ENCODE data around the gene TMC5.

TMC5 gene

GRCh38 chr16:19377864-19378263 lies 39.8 kb upstream of the TMC5 start:
- no CpG with 5 or more reads among the region's 3 CpGs for WGBS (ENCODE audit: extremely low coverage, insufficient coverage, insufficient read length)
- H3K23ac ChIP-seq (ENCODE audit: low read length) = no peak overlapping the region

GRCh38 chr16:19378511-19378910 lies 39.2 kb upstream of the TMC5 start:
- Histone ChIP-seq H3K27ac (ENCODE audit: low read depth, low read length) (no peak overlapping the region), H4K8ac (ENCODE audit: low read depth, low read length) (no peak overlapping the region), H4K12ac (ENCODE audit: low read depth, low read length) (no peak overlapping the region), H2BK5ac (ENCODE audit: low read depth, low read length, poor library complexity) (no peak overlapping the region), H3K14ac (ENCODE audit: low read length) (no peak overlapping the region), H2AFZ (ENCODE audit: insufficient read depth, low read length, poor library complexity) (no peak overlapping the region), H3K79me1 (ENCODE audit: low read length) (no peaks in the 10 kb centered on the region), H3K23ac (ENCODE audit: low read length) (no peak overlapping the region), H2BK12ac (ENCODE audit: low read length) (no peak overlapping the region), H3K4ac (ENCODE audit: low read depth, low read length) (no peak overlapping the region), H3K9me3 (ENCODE audit: insufficient read depth, low read depth, low read length) (peaks cover 2% of the 10 kb centered on the region), H2AK5ac (ENCODE audit: low read length) (no peak overlapping the region), H3K9ac (ENCODE audit: low read length) (no peak overlapping the region), H3K4me1 (ENCODE audit: control insufficient read depth in 1 of 2, insufficient read depth in 2 of 2, low read length in 2 of 2) (no peaks in the 10 kb centered on the region), H3K4me3 (ENCODE audit: low read depth, low read length) (no peak overlapping the region), H3K18ac (ENCODE audit: low read length) (no peak overlapping the region), H2BK120ac (ENCODE audit: insufficient read depth, low read length, poor library complexity) (no peak overlapping the region), H3K79me2 (ENCODE audit: control insufficient read depth, insufficient read depth, low read length, poor library complexity) (no peaks in the 10 kb centered on the region), H4K91ac (ENCODE audit: low read depth, low read length) (no peak overlapping the region), H3K4me2 (ENCODE audit: low read length) (no peak overlapping the region), H3K27me3 (ENCODE audit: insufficient read depth, low read length) (no peaks in the 10 kb centered on the region), H3K36me3 (ENCODE audit: control insufficient read depth in 1 of 2, insufficient read depth in 2 of 2, low read length in 2 of 2) (no peaks in the 10 kb centered on the region)
- DNase-seq = no peak
- WGBS (ENCODE audit: extremely low coverage, insufficient coverage, insufficient read length) = no CpG with 5 or more reads among the region's 3 CpGs

More at GRCh38 chr16:19377864-19378263, 39.8 kb upstream of the TMC5 start:
- Histone ChIP-seq H4K8ac (ENCODE audit: low read depth, low read length) (no peak overlapping the region), H2BK5ac (ENCODE audit: low read depth, low read length, poor library complexity) (no peak overlapping the region), H3K79me2 (ENCODE audit: control insufficient read depth, insufficient read depth, low read length, poor library complexity) (no peaks in the 10 kb centered on the region), H2BK120ac (ENCODE audit: insufficient read depth, low read length, poor library complexity) (no peak overlapping the region), H3K14ac (ENCODE audit: low read length) (no peak overlapping the region), H3K27ac (ENCODE audit: low read depth, low read length) (no peak overlapping the region), H3K4ac (ENCODE audit: low read depth, low read length) (no peak overlapping the region), H3K9ac (ENCODE audit: low read length) (no peak overlapping the region), H3K79me1 (ENCODE audit: low read length) (no peaks in the 10 kb centered on the region), H3K36me3 (ENCODE audit: control insufficient read depth in 1 of 2, insufficient read depth in 2 of 2, low read length in 2 of 2) (no peaks in the 10 kb centered on the region), H4K91ac (ENCODE audit: low read depth, low read length) (no peak overlapping the region), H2AK5ac (ENCODE audit: low read length) (no peak overlapping the region), H3K4me1 (ENCODE audit: control insufficient read depth in 1 of 2, insufficient read depth in 2 of 2, low read length in 2 of 2) (no peaks in the 10 kb centered on the region), H2BK12ac (ENCODE audit: low read length) (no peak overlapping the region), H2AFZ (ENCODE audit: insufficient read depth, low read length, poor library complexity) (no peak overlapping the region), H3K18ac (ENCODE audit: low read length) (no peak overlapping the region), H3K27me3 (ENCODE audit: insufficient read depth, low read length) (no peaks in the 10 kb centered on the region), H4K12ac (ENCODE audit: low read depth, low read length) (no peak overlapping the region), H3K9me3 (ENCODE audit: insufficient read depth, low read depth, low read length) (peaks cover 2% of the 10 kb centered on the region), H3K4me3 (ENCODE audit: low read depth, low read length) (no peak overlapping the region), H3K4me2 (ENCODE audit: low read length) (no peak overlapping the region)
- DNase-seq = no peak

DNA sequence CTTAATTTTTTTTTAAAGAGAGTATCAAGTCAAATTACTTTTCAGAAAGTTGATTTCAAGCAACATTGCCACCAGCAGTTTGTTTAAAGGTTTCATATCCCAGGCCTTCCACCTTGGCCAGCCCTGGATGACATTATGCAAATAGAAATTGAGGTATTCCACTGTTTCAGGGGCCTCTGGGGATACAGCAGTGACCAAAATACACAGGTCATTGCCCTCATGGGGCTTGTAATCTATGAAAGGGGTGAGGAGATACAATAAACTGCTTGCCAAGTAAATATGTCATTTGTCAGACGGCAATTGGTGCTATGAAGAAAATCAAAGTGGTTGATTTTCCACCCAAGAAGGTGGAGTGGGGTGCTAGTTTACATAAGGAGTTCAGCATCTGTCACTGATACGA lies 37.8 kb upstream of the TMC5 start:
- no CpG with 5 or more reads among the region's 2 CpGs for whole genome bisulfite sequencing (ENCODE audit: extremely low coverage, insufficient coverage, insufficient read length)
- H2BK120ac ChIP-seq (ENCODE audit: insufficient read depth, low read length, poor library complexity) = no peak overlapping the region

DNA sequence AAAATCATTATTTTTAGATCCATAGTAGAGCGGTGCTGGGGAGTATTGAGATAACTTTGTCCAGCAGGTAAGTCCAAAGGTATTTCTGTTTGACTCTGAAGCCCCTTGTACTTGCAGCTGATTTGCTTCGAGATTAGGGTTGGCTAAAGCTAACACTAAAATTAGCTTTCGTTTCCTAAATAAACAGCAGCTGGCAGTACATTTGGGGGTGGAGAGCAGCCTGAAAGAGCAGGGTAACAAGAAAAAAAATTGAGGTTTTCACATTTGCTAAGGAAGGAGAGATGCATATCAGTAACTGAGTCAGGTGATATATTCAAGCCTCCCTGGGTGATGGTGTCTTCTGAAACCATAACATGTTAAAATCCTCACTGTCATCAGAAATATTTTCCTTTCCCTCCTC lies 37.4 kb upstream of the TMC5 start:
- Histone ChIP-seq H3K27ac (ENCODE audit: low read depth, low read length) (no peak overlapping the region), H3K27me3 (ENCODE audit: insufficient read depth, low read length) (no peaks in the 10 kb centered on the region), H3K79me1 (ENCODE audit: low read length) (no peaks in the 10 kb centered on the region), H2BK12ac (ENCODE audit: low read length) (no peak overlapping the region), H3K18ac (ENCODE audit: low read length) (no peak overlapping the region), H2AK5ac (ENCODE audit: low read length) (no peak overlapping the region), H3K4me2 (ENCODE audit: low read length) (no peak overlapping the region), H4K12ac (ENCODE audit: low read depth, low read length) (no peak overlapping the region), H2BK120ac (ENCODE audit: insufficient read depth, low read length, poor library complexity) (no peak overlapping the region), H3K79me2 (ENCODE audit: control insufficient read depth, insufficient read depth, low read length, poor library complexity) (no peaks in the 10 kb centered on the region), H3K4me3 (ENCODE audit: low read depth, low read length) (no peak overlapping the region), H3K36me3 (ENCODE audit: control insufficient read depth in 1 of 2, insufficient read depth in 2 of 2, low read length in 2 of 2) (no peaks in the 10 kb centered on the region), H3K9ac (ENCODE audit: low read length) (no peak overlapping the region), H4K8ac (ENCODE audit: low read depth, low read length) (no peak overlapping the region), H3K4ac (ENCODE audit: low read depth, low read length) (no peak overlapping the region), H3K23ac (ENCODE audit: low read length) (no peak overlapping the region), H4K91ac (ENCODE audit: low read depth, low read length) (no peak overlapping the region), H2AFZ (ENCODE audit: insufficient read depth, low read length, poor library complexity) (no peak overlapping the region), H2BK5ac (ENCODE audit: low read depth, low read length, poor library complexity) (no peak overlapping the region), H3K14ac (ENCODE audit: low read length) (no peak overlapping the region), H3K4me1 (ENCODE audit: control insufficient read depth in 1 of 2, insufficient read depth in 2 of 2, low read length in 2 of 2) (no peaks in the 10 kb centered on the region), H3K9me3 (ENCODE audit: insufficient read depth, low read depth, low read length) (peaks cover 2% of the 10 kb centered on the region)
- no CpG with 5 or more reads among the region's 3 CpGs for WGBS (ENCODE audit: extremely low coverage, insufficient coverage, insufficient read length)
- no peak for DNase-seq

More for the DNA sequence above, 37.8 kb upstream of the TMC5 start:
- H4K8ac ChIP-seq (ENCODE audit: low read depth, low read length) = no peak overlapping the region
- H3K18ac ChIP-seq (ENCODE audit: low read length) = no peak overlapping the region
- no peak overlapping the region for H2AK5ac ChIP-seq (ENCODE audit: low read length)
- H3K4me1 ChIP-seq (ENCODE audit: control insufficient read depth in 1 of 2, insufficient read depth in 2 of 2, low read length in 2 of 2) = no peaks in the 10 kb centered on the region
- no peaks in the 10 kb centered on the region for H3K36me3 ChIP-seq (ENCODE audit: control insufficient read depth in 1 of 2, insufficient read depth in 2 of 2, low read length in 2 of 2)
- no peaks in the 10 kb centered on the region for H3K79me1 ChIP-seq (ENCODE audit: low read length)
- no peak overlapping the region for H2AFZ ChIP-seq (ENCODE audit: insufficient read depth, low read length, poor library complexity)
- H3K9me3 ChIP-seq (ENCODE audit: insufficient read depth, low read depth, low read length) = peaks cover 2% of the 10 kb centered on the region
- no peak overlapping the region for H3K9ac ChIP-seq (ENCODE audit: low read length)
- H2BK12ac ChIP-seq (ENCODE audit: low read length) = no peak overlapping the region
- no peak overlapping the region for H4K12ac ChIP-seq (ENCODE audit: low read depth, low read length)
- H3K27me3 ChIP-seq (ENCODE audit: insufficient read depth, low read length) = no peaks in the 10 kb centered on the region
- no peak overlapping the region for H3K14ac ChIP-seq (ENCODE audit: low read length)
- H4K91ac ChIP-seq (ENCODE audit: low read depth, low read length) = no peak overlapping the region
- H3K4me2 ChIP-seq (ENCODE audit: low read length) = no peak overlapping the region
- H3K4ac ChIP-seq (ENCODE audit: low read depth, low read length) = no peak overlapping the region
- no peak overlapping the region for H3K23ac ChIP-seq (ENCODE audit: low read length)
- no peak for DNase-seq
- H3K79me2 ChIP-seq (ENCODE audit: control insufficient read depth, insufficient read depth, low read length, poor library complexity) = no peaks in the 10 kb centered on the region
- H3K27ac ChIP-seq (ENCODE audit: low read depth, low read length) = no peak overlapping the region
- no peak overlapping the region for H2BK5ac ChIP-seq (ENCODE audit: low read depth, low read length, poor library complexity)
- no peak overlapping the region for H3K4me3 ChIP-seq (ENCODE audit: low read depth, low read length)
